PC-3 (cell line): ENCODE data around the gene HRH1. TPM values are rescaled to one million over a fixed set of nuclear protein-coding genes. Genes with fewer than 3 reads are reported as not detected.

ENCODE experiments used
- ATAC-seq: fragments of 200-7000 bp; cut with Tn5 transposase; 2 replicates; pipeline ENCODE4 v1.9.1; 2020; ENCODE audit warnings: mild to moderate bottlenecking, moderate library complexity
- BruUV-seq: library from RNA; stranded (reverse); fragments of 400-500 nt; replicated peaks from 2 replicates; lab custom pipeline; 2021; lab: Mats Ljungman, UMichigan
- CTCF ChIA-PET: fragments of 300-600 bp; sonication (Branson Sonifier 250); formaldehyde crosslinking; loops from one replicate; lab custom pipeline; 2022; ENCODE audit warnings: antibody characterized with exemption; lab: Charles Lee
- POLR2A ChIA-PET: fragments of 300-600 bp; sonication (Branson Sonifier 250); formaldehyde crosslinking; loops from one replicate; lab custom pipeline; 2022; ENCODE audit warnings: antibody characterized with exemption; ENCODE audit not compliant: unreplicated experiment; lab: Charles Lee
- DNase-seq: peaks from one replicate; pipeline ENCODE4 v3.0.0-alpha.2; 2015
- H2AFZ ChIP-seq: fragments of 300-600 bp; sonication (generic); 2 replicates; pipeline ENCODE4 v1.6.0; 2016; ENCODE audit warnings: antibody characterized with exemption, low read length
- H3F3A ChIP-seq: fragments of 300-600 bp; sonication (generic); one replicate; pipeline ENCODE4 v1.6.0; 2017; ENCODE audit warnings: antibody characterized with exemption, low read length, control low read depth, mild to moderate bottlenecking; ENCODE audit not compliant: unreplicated experiment
- H3K27ac ChIP-seq: fragments of 300-600 bp; sonication (generic); 2 replicates; pipeline ENCODE4 v1.5.1; 2016; ENCODE audit warnings: mild to moderate bottlenecking, low read length
- H3K27me3 ChIP-seq: fragments of 300-600 bp; sonication (generic); 2 replicates; pipeline ENCODE4 v1.6.1; 2016; ENCODE audit warnings: low read length, mixed read lengths
- H3K36me3 ChIP-seq: fragments of 300-600 bp; sonication (generic); 2 replicates; pipeline ENCODE4 v1.6.1; 2016; ENCODE audit warnings: low read depth, mixed run types, low read length, mixed read lengths
- H3K4me1 ChIP-seq: fragments of 300-600 bp; sonication (generic); 2 replicates; pipeline ENCODE4 v1.5.1; 2016; ENCODE audit warnings: low read length; ENCODE audit not compliant: insufficient read depth
- H3K4me2 ChIP-seq: fragments of 300-600 bp; sonication (generic); 2 replicates; pipeline ENCODE4 v1.6.0; 2016; ENCODE audit warnings: low read length
- H3K4me3 ChIP-seq: fragments of 300-600 bp; sonication (generic); 2 replicates; pipeline ENCODE4 v1.5.1; 2016; ENCODE audit warnings: mild to moderate bottlenecking, low read length, mixed read lengths
- H3K79me2 ChIP-seq: fragments of 300-600 bp; sonication (generic); 2 replicates; pipeline ENCODE4 v1.6.1; 2017; ENCODE audit warnings: low read length, mixed read lengths
- H3K9ac ChIP-seq: fragments of 300-600 bp; sonication (generic); 2 replicates; pipeline ENCODE4 v1.6.0; 2016; ENCODE audit warnings: mild to moderate bottlenecking, low read length
- H3K9me2 ChIP-seq: fragments of 300-600 bp; sonication (generic); replicated peaks from 2 replicates; pipeline ENCODE4 v1.6.1; 2016; ENCODE audit warnings: mixed run types, low read length, mixed read lengths
- H3K9me3 ChIP-seq: fragments of 300-600 bp; sonication (generic); 2 replicates; pipeline ENCODE4 v1.6.1; 2016; ENCODE audit warnings: low read length, mixed read lengths
- H4K20me1 ChIP-seq: fragments of 300-600 bp; sonication (generic); 2 replicates; pipeline ENCODE4 v1.6.1; 2016; ENCODE audit warnings: low read length, mixed read lengths
- CTCF ChIP-seq: fragments of 300-600 bp; sonication (generic); conservative IDR thresholded peaks from 2 replicates; pipeline ENCODE4 v1.5.1; 2017; ENCODE audit warnings: antibody characterized with exemption, low read depth, mild to moderate bottlenecking, low read length
- EZH2 ChIP-seq: fragments of 300-600 bp; sonication (generic); IDR thresholded peaks from one replicate; pipeline ENCODE4 v1.6.1; 2017; ENCODE audit warnings: antibody characterized with exemption, mild to moderate bottlenecking, low read length; ENCODE audit not compliant: unreplicated experiment
- EZH2phosphoT487 ChIP-seq: fragments of 300-600 bp; sonication (generic); IDR thresholded peaks from 2 replicates; pipeline ENCODE4 v1.6.1; 2018; ENCODE audit warnings: mild to moderate bottlenecking, antibody characterized with exemption, low read length, borderline replicate concordance
- intact Hi-C: fragments of 100-400 bp; cut with micrococcal nuclease; formaldehyde crosslinking; loops from 2 replicates; pipeline ENCODE4 v1.9.0; 2023
- total RNA-seq: library from RNA; depleted of rRNA; stranded (reverse); fragments of >200 nt; gene quantifications from 2 replicates; pipeline ENCODE4 v1.2.3, GENCODE V29; 2014

HRH1 gene
- total RNA-seq, 1 experiment from 2014 or later: 5.9 TPM

- Histone ChIP-seq H3K4me1 (peaks cover 31% of the 10 kb centered on the region), H2AFZ (no peak overlapping the region), H3F3A (peaks cover 4% of the 10 kb centered on the region), H3K4me3 (no peak overlapping the region), H3K9me2 (no peaks in the 10 kb centered on the region), H3K79me2 (peaks cover 90% of the 10 kb centered on the region), H3K4me2 (no peak overlapping the region), H4K20me1 (0 out of 2 replicates have a peak, but pooled peaks cover 3% of the 10 kb centered on the region), H3K9me3 (no peaks in the 10 kb centered on the region), H3K27ac (no peak overlapping the region), H3K27me3 (no peaks in the 10 kb centered on the region), H3K36me3 (peaks cover 38% of the 10 kb centered on the region), H3K9ac (no peak overlapping the region)
- intact Hi-C loops: no loop called here
- CTCF ChIA-PET: no interaction called here
- POLR2A ChIA-PET: no interaction called here
- TF ChIP-seq CTCF (no peak), EZH2phosphoT487 (no peak), EZH2 (no peak)
- no TSS peak for BruUV-seq
- DNase-seq (no peak), ATAC-seq (no peak)
Measured at GRCh38 chr3:11276901-11277300, 122.6 kb downstream of the HRH1 start.

- Histone ChIP-seq H3K79me2 (peaks cover 89% of the 10 kb centered on the region), H3K4me2 (no peak overlapping the region)
- TF ChIP-seq EZH2phosphoT487 (no peak), CTCF (no peak), EZH2 (no peak)
Measured at GRCh38 chr3:11282250-11283138, 128.2 kb downstream of the HRH1 start.

GRCh38 chr3:11283139-11283475, 128.8 kb downstream of the HRH1 start:
- Histone ChIP-seq H3K9ac (no peak overlapping the region), H3K36me3 (peaks cover 40% of the 10 kb centered on the region), H3K4me3 (no peak overlapping the region), H4K20me1 (no peaks in the 10 kb centered on the region), H3K4me1 (peaks cover 36% of the 10 kb centered on the region), H3K27ac (no peak overlapping the region), H3K27me3 (no peaks in the 10 kb centered on the region), H3K9me2 (no peaks in the 10 kb centered on the region), H3K79me2 (peaks cover 91% of the 10 kb centered on the region), H3K4me2 (no peak overlapping the region), H3F3A (peaks cover 16% of the 10 kb centered on the region), H3K9me3 (no peaks in the 10 kb centered on the region), H2AFZ (no peak overlapping the region)
- CTCF ChIA-PET: no interaction called here
- BruUV-seq: no TSS peak
- POLR2A ChIA-PET: interaction anchor here (0.5 kb wide), 1 partner anchor 702 kb away, joined by 5 read pairs; no protein-coding TSS in a partner anchor
- ATAC-seq (no peak), DNase-seq (no peak)
- TF ChIP-seq EZH2phosphoT487 (no peak), CTCF (no peak), EZH2 (no peak)
- intact Hi-C loops: no loop called here

More at GRCh38 chr3:11282250-11283138, 128.2 kb downstream of the HRH1 start:
- Histone ChIP-seq H2AFZ (no peak overlapping the region), H3K27me3 (no peaks in the 10 kb centered on the region), H3K36me3 (peaks cover 40% of the 10 kb centered on the region), H3K4me1 (peaks cover 30% of the 10 kb centered on the region), H3K9ac (no peak overlapping the region), H3K4me3 (no peak overlapping the region), H3K9me2 (no peaks in the 10 kb centered on the region), H3K27ac (no peak overlapping the region), H3K9me3 (no peaks in the 10 kb centered on the region), H4K20me1 (no peaks in the 10 kb centered on the region), H3F3A (peaks cover 10% of the 10 kb centered on the region)
- intact Hi-C loops: no loop called here
- CTCF ChIA-PET: no interaction called here
- POLR2A ChIA-PET: interaction anchor here (0.5 kb wide), 1 partner anchor 703 kb away, joined by 5 read pairs; no protein-coding TSS in a partner anchor
- no peak for DNase-seq
- ATAC-seq: no peak
- no TSS peak for BruUV-seq
